ENCODE results near the gene ZNF45. TPM values are rescaled to one million over a fixed set of nuclear protein-coding genes. Genes with fewer than 3 reads are reported as not detected.

Gene ZNF45
- total and polyA plus RNA-seq, 2 of the 13 experiments (the other 11 are each of a cell fraction or from before 2014, with no cell fraction given), result 2.4 to 11.3 TPM

GRCh38 chr19:43983912-43984686 is 49.0 kb upstream of the ZNF45 start, which contains the start of gene ZNF155 (continued):
- TF ChIP-seq KIAA2018 (CRISPR knock-in tag; IDR thresholded peaks at IDR 0.05; ENCODE audit: borderline replicate concordance) (no peak), CREB1 (IDR thresholded peaks at IDR 0.05) (no peak), CREB1 (CRISPR knock-in tag; IDR thresholded peaks at IDR 0.05) (peak; percentile 59; the same call in 1 of the 2 replicates), CEBPZ (IDR thresholded peaks at IDR 0.05; ENCODE audit: low read length) (no peak), XBP1 (CRISPR knock-in tag; IDR thresholded peaks at IDR 0.05) (no peak), NCOA1 (CRISPR knock-in tag; IDR thresholded peaks at IDR 0.05) (no peak), POLR2A (IDR thresholded peaks at IDR 0.05; ENCODE audit: insufficient read depth in 1 of 2, low read depth in 2 of 2, low read length in 2 of 2) (peak; percentile 22 to 23; a peak in 1 of 4 replicates), ZNF570 (CRISPR knock-in tag; IDR thresholded peaks at IDR 0.05; ENCODE audit: borderline replicate concordance) (no peak), CEBPG (CRISPR knock-in tag; IDR thresholded peaks at IDR 0.05) (peak; percentile 74), ZNF580 (CRISPR knock-in tag; IDR thresholded peaks at IDR 0.05; ENCODE audit: borderline replicate concordance, low read depth) (no peak), ZNF777 (CRISPR knock-in tag; IDR thresholded peaks at IDR 0.05) (peak; percentile 91), GATAD2A (CRISPR knock-in tag; IDR thresholded peaks at IDR 0.05) (0 out of 2 replicates have a peak, but pooled peaks have one; percentile 14), FOXO4 (CRISPR knock-in tag; conservative IDR thresholded peaks at IDR 0.05) (no peak), KDM2A (CRISPR knock-in tag; IDR thresholded peaks at IDR 0.05; ENCODE audit: borderline replicate concordance, low read depth) (peak; percentile 41; the same call in 1 of the 2 replicates), PHF8 (CRISPR knock-in tag; IDR thresholded peaks at IDR 0.05) (peak; percentile 42; the same call in 1 of the 2 replicates)
